ENCODE measurements around the gene CNDP1. TPM values are rescaled to one million over a fixed set of nuclear protein-coding genes. Genes with fewer than 3 reads are reported as not detected.

The CNDP1 gene
- total RNA-seq, 1 donor from 2014 or later: 0.48 TPM

DNA sequence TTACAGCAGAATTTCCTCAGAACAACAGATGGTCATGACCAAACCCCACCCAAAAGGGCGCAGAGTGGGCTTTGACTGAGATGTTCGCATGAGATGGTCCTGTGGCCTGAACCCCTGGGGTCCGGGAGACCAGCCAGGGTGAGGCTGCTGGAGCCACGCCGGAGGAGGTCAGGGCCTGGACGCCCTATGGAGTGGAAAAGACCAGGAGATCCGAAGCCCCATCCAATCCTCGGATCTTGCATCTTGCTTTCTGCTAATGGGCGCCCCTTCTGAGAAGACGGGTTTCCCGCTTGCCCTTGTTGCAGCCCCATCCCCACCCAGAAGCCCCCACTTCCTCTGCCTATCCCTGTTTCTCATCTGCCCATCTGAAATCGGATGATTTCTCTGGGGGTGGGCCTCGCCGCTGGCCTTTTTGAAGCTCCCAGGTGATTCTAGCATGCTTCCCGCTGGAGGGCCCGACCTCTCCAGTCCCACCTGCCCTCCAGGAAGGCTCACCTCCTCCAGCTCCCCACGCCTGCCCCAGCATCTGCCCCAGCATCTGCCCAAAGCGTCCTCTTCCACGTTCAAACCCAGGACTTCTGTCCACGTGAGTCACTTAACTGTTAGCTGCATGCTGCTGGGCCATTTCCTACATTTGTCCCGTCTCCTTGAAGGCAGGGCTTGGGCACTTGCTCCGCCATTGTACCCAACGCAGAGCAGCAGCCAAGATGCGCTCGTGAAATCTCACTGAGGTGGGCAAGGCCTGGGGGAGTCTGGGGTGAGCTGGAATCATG is 4.3 kb upstream of the CNDP1 start:
- no peak for TF ChIP-seq CTCF (conservative IDR thresholded peaks at IDR 0.05)
- Mint-ChIP-seq H3K4me3 (no peak overlapping the region), H3K27ac (no peak overlapping the region), H3K36me3 (no peaks in the 10 kb centered on the region), H3K9me3 (no peaks in the 10 kb centered on the region), H3K4me1 (ENCODE audit: unreplicated experiment) (peaks cover 9% of the 10 kb centered on the region), H3K27me3 (no peaks in the 10 kb centered on the region)
- DNase-seq (ENCODE audit: extremely low spot score, unreplicated experiment): no peak

- TF ChIP-seq CTCF (conservative IDR thresholded peaks at IDR 0.05): no peak
- Mint-ChIP-seq H3K4me1 (ENCODE audit: unreplicated experiment) (peaks cover 11% of the 10 kb centered on the region), H3K9me3 (no peaks in the 10 kb centered on the region), H3K27me3 (no peaks in the 10 kb centered on the region), H3K4me3 (no peak overlapping the region), H3K36me3 (no peaks in the 10 kb centered on the region), H3K27ac (no peak overlapping the region)
- no peak for DNase-seq (ENCODE audit: extremely low spot score, unreplicated experiment)
These were observed 3.8 kb upstream of the CNDP1 start for GRCh38 chr18:74530584-74530862.

GRCh38 chr18:74531043-74531442 is 3.3 kb upstream of the CNDP1 start:
- Mint-ChIP-seq H3K4me3 (no peak overlapping the region), H3K27ac (no peak overlapping the region), H3K27me3 (no peaks in the 10 kb centered on the region), H3K36me3 (no peaks in the 10 kb centered on the region), H3K4me1 (ENCODE audit: unreplicated experiment) (peaks cover 11% of the 10 kb centered on the region), H3K9me3 (no peaks in the 10 kb centered on the region)
- no peak for DNase-seq (ENCODE audit: extremely low spot score, unreplicated experiment)
- no peak for TF ChIP-seq CTCF (conservative IDR thresholded peaks at IDR 0.05)

DNA sequence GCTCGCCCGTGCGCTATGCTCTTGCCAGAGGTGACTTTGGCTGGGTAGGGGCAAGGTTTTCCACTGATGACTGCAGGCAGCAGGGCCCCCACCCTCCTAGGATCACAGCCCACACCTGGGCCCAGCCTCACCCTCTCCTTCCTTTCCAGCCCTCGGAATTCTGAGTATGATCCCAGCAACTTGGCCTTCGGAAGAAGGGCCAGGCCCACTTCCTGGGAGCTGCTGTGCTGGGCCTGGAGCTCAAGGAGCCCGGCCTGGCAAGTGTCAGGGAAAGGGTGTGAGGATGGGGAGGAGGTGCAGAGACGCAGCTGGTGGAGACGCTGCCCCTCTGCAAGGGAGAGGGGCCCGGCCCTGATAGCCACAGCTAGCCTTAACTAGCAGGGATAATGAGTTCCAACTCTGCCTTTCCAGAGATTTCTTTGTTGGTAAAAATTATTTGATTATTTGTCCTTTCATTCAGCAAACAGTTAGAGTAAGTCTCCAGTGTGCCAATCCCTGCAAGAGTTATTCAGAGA is 1.7 kb upstream of the CNDP1 start:
- H3K4me3 Mint-ChIP-seq: no peak overlapping the region
- no peak for DNase-seq (ENCODE audit: extremely low spot score, unreplicated experiment)
- peaks cover 6% of the 10 kb centered on the region for H3K9me3 Mint-ChIP-seq
- H3K27ac Mint-ChIP-seq: no peak overlapping the region
- peaks cover 4% of the 10 kb centered on the region for H3K4me1 Mint-ChIP-seq (ENCODE audit: unreplicated experiment)
- H3K36me3 Mint-ChIP-seq: no peaks in the 10 kb centered on the region
- no peaks in the 10 kb centered on the region for H3K27me3 Mint-ChIP-seq
- no peak for TF ChIP-seq CTCF (conservative IDR thresholded peaks at IDR 0.05)

- Mint-ChIP-seq H3K27me3 (no peaks in the 10 kb centered on the region), H3K4me3 (no peak overlapping the region)
These were observed 634 bp upstream of the CNDP1 start for GRCh38 chr18:74533666-74534065.

More at GRCh38 chr18:74533666-74534065, 634 bp upstream of the CNDP1 start:
- no peak for TF ChIP-seq CTCF (conservative IDR thresholded peaks at IDR 0.05)
- peaks cover 6% of the 10 kb centered on the region for H3K9me3 Mint-ChIP-seq
- peaks cover 4% of the 10 kb centered on the region for H3K4me1 Mint-ChIP-seq (ENCODE audit: unreplicated experiment)
- no peaks in the 10 kb centered on the region for H3K36me3 Mint-ChIP-seq
- no peak for DNase-seq (ENCODE audit: extremely low spot score, unreplicated experiment)
- H3K27ac Mint-ChIP-seq: no peak overlapping the region

All from type B pancreatic cell (in vitro differentiated cells).